IPS-18c (cell line): ENCODE data around the gene CDKN1C.

Source experiments
- H3K4me3 ChIP-seq: 2 replicates; pipeline ENCODE4 v1.7.0; 2013; ENCODE audit warnings: low read depth, mild to moderate bottlenecking, low read length, moderate library complexity; ENCODE audit not compliant: insufficient read depth
- H3K9me3 ChIP-seq: one replicate; pipeline ENCODE4 v1.6.1; 2013; ENCODE audit warnings: mild to moderate bottlenecking, low read length, moderate library complexity; ENCODE audit not compliant: control insufficient read depth, insufficient read depth

The CDKN1C gene

GRCh38 chr11:2924821-2925675 is 39.5 kb upstream of the CDKN1C start:
- Histone ChIP-seq H3K4me3 (no peak overlapping the region), H3K9me3 (no peaks in the 10 kb centered on the region)

GRCh38 chr11:2924381-2924780 is 38.8 kb upstream of the CDKN1C start:
- no peaks in the 10 kb centered on the region for H3K9me3 ChIP-seq
- no peak overlapping the region for H3K4me3 ChIP-seq

- no peaks in the 10 kb centered on the region for H3K9me3 ChIP-seq
- no peak overlapping the region for H3K4me3 ChIP-seq
These were observed 38.1 kb upstream of the CDKN1C start for GRCh38 chr11:2923446-2924375.

- no peak overlapping the region for H3K4me3 ChIP-seq
- H3K9me3 ChIP-seq = no peaks in the 10 kb centered on the region
These were observed 37.1 kb upstream of the CDKN1C start for GRCh38 chr11:2922655-2923054.

GRCh38 chr11:2921742-2922493 is 36.3 kb upstream of the CDKN1C start:
- Histone ChIP-seq H3K9me3 (no peaks in the 10 kb centered on the region), H3K4me3 (no peak overlapping the region)

GRCh38 chr11:2921261-2921660 is 35.7 kb upstream of the CDKN1C start:
- Histone ChIP-seq H3K4me3 (no peak overlapping the region), H3K9me3 (no peaks in the 10 kb centered on the region)

- Histone ChIP-seq H3K9me3 (no peaks in the 10 kb centered on the region), H3K4me3 (no peak overlapping the region)
These were observed 34.8 kb upstream of the CDKN1C start for GRCh38 chr11:2920343-2920742.

GRCh38 chr11:2919837-2920236 is 34.3 kb upstream of the CDKN1C start:
- H3K9me3 ChIP-seq = no peaks in the 10 kb centered on the region
- no peak overlapping the region for H3K4me3 ChIP-seq

GRCh38 chr11:2919188-2919587 is 33.6 kb upstream of the CDKN1C start:
- no peak overlapping the region for H3K4me3 ChIP-seq
- no peaks in the 10 kb centered on the region for H3K9me3 ChIP-seq

GRCh38 chr11:2917842-2918490 is 32.4 kb upstream of the CDKN1C start:
- no peak overlapping the region for H3K4me3 ChIP-seq
- no peaks in the 10 kb centered on the region for H3K9me3 ChIP-seq

- H3K4me3 ChIP-seq = no peak overlapping the region
- H3K9me3 ChIP-seq = no peaks in the 10 kb centered on the region
These were observed 31.5 kb upstream of the CDKN1C start for GRCh38 chr11:2916892-2917645.

- no peak overlapping the region for H3K4me3 ChIP-seq
These were observed 30.7 kb upstream of the CDKN1C start for GRCh38 chr11:2916114-2916891.

GRCh38 chr11:2915473-2915872 is 29.9 kb upstream of the CDKN1C start:
- no peaks in the 10 kb centered on the region for H3K9me3 ChIP-seq
- no peak overlapping the region for H3K4me3 ChIP-seq

More at GRCh38 chr11:2916114-2916891, 30.7 kb upstream of the CDKN1C start:
- no peaks in the 10 kb centered on the region for H3K9me3 ChIP-seq

- Histone ChIP-seq H3K9me3 (no peaks in the 10 kb centered on the region), H3K4me3 (no peak overlapping the region)
These were observed 29.1 kb upstream of the CDKN1C start for GRCh38 chr11:2914455-2915195.

GRCh38 chr11:2913776-2914175 is 28.2 kb upstream of the CDKN1C start:
- Histone ChIP-seq H3K4me3 (no peak overlapping the region), H3K9me3 (no peaks in the 10 kb centered on the region)
